NCI-H128 (cell line): ENCODE measurements around the gene PRR23C.

Experiments used
- DNase-seq: peaks from one replicate; lab custom pipeline; 2025; ENCODE audit not compliant: unreplicated experiment; lab: John Stamatoyannopoulos, UW

Gene PRR23C

GRCh38 chr3:139005356-139005993 is 39.2 kb downstream of the PRR23C start:
- no peak for DNase-seq

- no peak for DNase-seq
Measured at GRCh38 chr3:138995706-138996105, 49.0 kb downstream of the PRR23C start.
